GM19023 (cell line): ENCODE measurements around the gene CRTAP.
"Not testable (repeated sequence)": the region's sequence is repeated elsewhere in the genome, so short reads cannot be mapped to it uniquely, and the experiment has no call there.

Experiments
- ATAC-seq: cut with Tn5 transposase; IDR thresholded peaks from one replicate; pipeline ENCODE4 v1.9.1; 2021; ENCODE audit warnings: mild to moderate bottlenecking, moderate library complexity; ENCODE audit not compliant: unreplicated experiment

Gene CRTAP

DNA sequence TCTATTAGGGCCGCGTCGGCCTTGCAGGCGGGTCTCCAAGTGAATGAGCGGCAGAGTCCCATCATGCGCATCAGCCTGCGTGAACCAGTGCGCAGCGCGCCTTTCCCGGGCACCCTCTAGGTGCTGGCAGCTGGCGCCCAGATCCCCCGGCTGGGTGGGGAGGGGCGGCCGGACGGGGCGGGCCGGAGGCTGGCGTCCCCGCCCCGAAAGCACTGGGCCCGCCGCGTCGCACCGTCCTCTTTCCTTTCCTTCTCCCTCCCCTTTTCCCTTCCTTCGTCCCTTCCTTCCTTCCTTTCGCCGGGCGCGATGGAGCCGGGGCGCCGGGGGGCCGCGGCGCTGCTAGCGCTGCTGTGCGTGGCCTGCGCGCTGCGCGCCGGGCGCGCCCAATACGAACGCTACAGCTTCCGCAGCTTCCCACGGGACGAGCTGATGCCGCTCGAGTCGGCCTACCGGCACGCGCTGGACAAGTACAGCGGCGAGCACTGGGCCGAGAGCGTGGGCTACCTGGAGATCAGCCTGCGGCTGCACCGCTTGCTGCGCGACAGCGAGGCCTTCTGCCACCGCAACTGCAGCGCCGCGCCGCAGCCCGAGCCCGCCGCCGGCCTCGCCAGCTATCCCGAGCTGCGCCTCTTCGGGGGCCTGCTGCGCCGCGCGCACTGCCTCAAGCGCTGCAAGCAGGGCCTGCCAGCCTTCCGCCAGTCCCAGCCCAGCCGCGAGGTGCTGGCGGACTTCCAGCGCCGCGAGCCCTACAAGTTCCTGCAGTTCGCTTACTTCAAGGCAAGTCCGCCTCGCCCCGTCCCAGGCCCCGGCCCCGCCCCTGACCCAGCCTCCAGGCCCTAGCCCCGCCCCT, at the start of gene CRTAP:
TSS of gene CRTAP (plus strand) at position 243 of the 850 bp plus-strand sequence. CDS start at position 307, 64 bp downstream.
- peak; percentile 82 for ATAC-seq

DNA sequence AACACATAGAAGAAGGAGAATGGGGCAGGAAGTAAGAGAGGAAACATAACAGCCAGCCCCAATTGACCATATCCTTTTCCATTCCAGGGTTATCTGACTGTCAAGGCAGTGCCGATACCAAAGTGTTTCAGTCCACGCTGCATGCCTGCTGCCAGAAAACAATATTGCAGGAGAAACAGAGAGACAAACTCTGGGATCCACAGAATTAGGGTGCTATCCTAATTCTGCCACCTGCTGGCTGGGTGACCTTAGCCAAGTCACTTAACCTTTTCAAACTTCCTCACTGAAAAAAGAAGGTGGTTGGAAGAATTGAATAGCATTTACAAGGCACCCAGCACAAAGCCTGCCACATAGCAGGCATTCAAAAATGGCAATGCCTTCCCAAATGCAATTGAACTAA, 48.9 kb upstream of the CRTAP start:
- ATAC-seq: no peak

DNA sequence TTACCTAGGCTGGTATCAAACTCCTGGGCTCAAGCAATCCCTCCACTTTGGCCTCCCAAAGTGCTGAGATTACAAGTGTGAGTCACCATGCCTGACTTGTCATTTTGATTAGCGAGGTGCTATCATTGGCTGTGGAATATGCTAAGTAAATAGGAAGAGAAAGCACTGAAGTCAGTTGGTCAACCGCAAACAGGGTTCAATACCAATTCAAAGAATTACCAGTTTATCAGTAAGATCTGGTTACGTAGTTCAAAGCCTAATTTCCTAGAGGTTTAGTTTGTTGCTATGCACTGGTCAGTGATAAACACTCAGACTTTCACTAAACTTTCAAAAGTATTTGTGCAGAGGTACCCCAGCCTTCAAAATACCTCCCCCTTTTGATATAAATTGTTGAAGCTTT, 46.3 kb upstream of the CRTAP start:
- no peak for ATAC-seq

DNA sequence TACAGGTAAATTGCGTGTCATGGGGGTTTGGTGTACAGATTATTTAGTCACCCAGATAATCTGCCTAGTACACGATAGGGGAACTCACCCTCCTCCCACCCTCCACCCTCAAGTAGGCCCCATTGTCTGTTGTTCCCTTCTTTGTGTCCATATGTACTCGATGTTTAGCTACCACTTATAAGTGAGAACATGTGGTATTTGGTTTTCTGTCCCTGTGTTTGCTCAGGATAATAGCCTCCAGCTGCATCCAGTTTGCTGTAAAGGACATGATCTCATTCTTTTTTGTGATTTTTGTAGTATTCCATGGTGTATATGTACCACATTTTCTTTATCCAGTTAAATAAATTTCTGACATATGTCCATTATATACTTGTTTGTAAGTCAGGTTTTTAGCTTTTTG, 44.0 kb upstream of the CRTAP start:
- ATAC-seq: not testable (repeated sequence)

DNA sequence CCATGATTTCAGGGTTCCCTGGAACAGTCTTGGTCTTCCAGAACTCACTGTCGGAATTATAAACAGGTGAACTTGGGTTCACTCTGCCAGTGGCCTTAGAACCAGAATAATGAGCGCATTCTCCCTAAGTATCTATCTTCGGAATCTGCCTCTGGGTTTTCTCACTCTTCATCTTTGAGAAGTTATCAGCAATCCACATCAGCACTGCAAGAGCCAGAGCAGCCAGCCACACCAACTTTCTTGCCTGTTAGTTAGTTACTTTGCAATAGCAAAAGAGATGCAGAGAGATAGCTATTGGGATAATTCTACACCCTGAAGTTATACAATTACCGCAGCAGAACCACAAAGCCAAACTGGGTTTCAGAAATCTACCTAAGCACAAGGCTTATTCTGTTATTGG, 42.6 kb upstream of the CRTAP start:
- ATAC-seq: no peak

DNA sequence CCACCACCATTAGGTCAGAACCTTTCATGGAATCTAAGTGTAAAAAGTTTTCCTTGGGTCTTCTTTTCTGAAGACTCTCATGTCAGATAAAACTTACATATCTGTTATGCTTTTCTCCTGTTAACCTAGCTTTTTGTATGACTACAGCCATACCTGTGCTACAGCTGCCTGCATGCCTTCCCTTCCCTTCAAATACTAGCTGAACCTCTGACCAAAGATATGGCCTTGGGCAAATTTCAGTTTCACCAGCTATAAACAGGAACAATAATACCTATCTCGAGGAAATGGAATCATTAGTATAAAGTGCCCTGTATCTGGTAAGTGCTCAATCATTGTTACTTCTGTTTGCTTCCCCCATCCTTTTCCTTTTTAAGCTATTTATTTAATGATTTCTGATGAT, 41.9 kb upstream of the CRTAP start:
- ATAC-seq: no peak

DNA sequence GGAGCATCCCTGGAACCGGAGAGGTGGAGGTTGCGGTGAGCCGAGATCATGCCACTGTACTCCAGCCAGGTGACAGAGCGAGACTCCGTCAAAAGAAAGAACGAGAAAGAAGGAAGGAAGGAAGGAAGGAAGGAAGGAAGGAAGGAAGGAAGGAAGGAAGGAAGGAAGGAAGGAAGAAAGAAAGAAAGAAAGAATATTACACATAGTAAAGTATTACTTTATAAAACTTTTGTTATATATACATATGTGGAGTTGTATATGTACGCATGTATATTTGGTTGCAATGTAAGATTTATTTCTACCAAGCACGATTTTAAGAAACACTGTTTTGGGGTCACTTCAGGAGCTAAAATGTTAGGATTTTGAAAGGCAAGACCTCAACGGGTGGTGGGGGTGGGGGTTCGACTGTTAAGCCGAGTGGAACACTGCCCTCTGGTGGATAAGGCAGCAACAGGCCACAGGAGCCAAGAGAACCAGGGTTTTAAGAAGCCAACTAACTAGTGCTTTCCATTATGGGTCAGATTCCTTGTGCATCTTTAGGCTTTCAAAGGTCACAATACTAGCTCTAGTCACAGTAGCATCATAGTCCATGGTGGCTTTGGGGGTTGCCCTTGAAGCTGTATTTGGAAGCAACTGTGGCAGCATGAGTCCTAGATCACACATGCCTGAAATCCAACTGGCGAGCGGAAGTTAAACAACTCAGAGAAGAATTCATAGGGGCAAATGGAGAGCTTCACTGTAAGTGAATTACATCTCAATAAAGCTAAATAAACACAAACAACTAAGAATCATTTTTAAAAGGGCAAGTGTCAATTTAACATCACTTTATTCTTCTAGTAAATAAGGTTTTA, 39.4 kb upstream of the CRTAP start:
- ATAC-seq: peak; percentile 70

DNA sequence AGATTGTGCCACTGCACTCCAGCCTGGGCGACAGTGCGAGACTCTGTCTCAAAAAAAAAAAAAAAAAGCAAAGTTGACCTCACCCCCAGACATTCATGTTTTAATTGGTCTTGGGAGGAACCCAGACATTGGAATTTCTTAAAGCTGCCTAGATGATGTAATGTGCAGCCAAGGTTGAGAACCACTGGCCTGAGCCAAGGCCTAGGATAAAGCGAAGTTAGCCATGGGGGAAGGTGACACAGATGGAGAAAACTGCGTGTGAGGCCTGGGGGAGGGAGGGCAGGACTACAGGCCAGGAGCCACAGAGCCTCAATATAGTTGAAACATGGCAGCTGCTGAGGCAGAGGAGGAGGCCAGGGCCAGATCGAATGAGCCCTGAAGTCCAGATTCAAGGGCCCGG, 37.8 kb upstream of the CRTAP start:
- ATAC-seq: no peak

DNA sequence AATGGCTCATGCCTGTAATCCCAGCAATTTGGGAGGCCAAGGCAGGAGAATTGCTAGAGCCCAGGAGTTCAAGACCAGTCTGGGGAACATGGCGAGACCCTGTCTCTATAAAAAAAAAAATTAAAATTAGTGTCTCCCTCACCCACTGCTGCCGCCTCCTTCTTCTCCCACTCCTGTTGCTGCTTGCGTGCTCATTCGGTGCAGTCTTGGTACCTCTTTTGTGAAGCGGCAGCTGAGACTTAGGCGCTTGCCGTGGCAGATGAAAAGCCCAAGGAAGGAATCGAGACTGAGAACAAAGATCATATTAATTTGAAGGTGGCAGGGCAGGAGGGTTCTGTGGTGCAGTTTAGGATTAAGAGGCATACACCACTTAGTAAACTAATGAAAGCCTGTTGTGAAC, 36.9 kb upstream of the CRTAP start:
- ATAC-seq: no peak

DNA sequence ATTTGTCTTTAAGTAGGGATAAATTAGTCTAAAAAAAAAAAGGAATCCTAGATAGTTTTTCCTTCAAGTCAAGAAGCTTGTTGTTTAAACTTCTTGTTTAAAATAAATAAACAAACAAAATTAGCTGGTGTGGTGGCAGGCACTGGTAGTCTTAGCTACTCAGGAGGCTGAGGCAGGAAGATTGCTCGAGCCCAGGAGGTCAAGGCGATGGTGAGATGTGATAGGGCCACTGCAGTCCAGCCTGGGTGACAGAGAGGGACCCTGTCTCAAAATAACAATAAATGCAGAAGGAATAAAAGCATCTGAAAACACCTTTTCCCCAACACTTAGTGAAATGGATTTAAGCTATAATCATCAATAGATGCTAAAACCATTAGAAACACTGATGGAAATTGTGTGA, 35.8 kb upstream of the CRTAP start:
- no peak for ATAC-seq

DNA sequence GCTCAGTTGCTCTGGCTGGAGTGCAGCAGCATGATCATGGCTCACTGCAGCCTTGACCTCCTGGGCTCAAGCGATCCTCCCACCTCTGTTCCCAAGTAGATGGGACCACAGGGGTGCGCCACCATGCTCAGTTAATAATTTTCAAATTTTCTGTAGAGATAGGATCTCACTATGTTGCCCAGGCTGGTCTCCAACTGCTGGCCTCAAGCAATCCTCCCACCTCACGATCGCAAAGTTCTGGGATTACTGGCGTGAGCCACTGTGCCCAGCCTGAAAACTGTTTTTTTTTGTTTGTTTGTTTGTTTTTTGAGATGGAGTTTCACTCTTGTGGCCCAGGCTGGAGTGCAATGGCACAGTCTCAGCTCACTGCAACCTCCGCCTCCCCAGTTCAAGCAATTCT, 34.0 kb upstream of the CRTAP start:
- not testable (repeated sequence) for ATAC-seq

DNA sequence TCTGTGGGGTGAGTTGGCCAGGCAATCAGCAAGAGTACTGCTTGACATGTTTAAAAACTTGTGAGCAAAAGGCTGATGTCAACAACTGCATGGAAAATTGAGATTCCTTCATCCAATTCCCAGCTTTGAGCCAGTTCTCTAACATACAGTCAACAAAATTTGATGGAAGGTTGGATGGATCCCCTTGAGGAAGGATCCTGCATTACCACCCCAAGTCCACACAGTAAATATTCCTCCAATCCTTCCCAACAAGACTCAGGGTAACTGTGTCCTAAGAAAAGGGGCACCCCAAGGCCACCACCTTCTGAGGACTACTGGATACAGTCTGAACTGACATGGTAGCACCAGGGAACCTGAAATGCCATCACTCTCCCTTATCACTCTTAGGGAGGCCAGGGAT, 32.0 kb upstream of the CRTAP start:
- ATAC-seq: no peak

DNA sequence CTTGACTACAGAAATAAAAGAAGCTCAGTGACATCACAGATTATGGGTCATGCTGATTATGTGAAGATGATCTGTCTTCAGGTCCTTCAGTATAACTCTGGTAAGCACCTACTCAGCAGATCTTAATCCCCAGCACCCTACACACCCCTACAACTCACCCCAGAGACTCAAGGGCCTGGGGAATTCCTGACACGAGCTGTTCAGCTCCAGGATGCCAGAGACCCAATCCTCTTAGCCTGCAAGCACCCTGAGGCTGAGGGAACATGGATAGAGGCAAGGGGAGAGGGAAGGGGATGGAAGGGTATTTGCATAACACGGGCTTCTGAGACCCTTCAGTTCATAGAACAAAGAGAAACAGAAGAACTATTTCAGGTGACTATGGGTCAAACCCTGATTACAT, 29.9 kb upstream of the CRTAP start:
- no peak for ATAC-seq

DNA sequence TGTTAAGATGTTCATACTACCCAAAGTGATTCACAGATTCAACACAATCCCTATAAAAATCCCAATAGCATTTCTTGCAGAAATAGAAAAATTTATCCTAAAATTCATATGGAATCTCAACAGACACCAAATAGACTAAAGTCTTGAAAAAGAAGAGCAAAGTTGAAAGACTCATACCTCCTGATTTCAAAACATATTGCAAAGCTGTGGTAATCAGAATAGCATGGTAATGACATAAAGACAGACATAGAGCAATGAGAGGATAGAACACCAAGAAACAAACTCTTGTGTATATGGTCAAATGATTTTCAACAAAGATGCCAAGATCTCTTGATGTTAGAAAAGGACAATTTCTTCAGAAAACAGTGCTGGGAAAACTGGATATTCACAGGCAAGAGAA, 25.1 kb upstream of the CRTAP start:
- no peak for ATAC-seq

DNA sequence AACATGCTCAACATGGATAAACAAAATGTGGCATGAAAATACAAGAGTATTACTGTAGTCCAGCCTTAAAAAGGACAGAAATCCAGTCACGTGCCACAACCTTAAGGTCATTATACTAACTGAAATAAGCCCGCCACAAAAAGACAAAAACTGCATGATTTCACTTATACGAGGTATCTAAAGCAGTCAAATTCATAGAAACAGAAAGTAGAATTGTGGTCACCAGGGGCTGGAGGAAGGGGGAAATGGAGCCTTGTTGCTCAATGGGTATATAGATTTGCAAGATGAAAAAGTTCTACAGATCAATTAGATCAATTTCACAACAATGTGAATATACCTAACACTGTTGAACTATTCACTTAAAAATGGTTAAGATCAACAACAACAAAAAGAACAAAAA, 24.3 kb upstream of the CRTAP start:
- peak; percentile 83 for ATAC-seq

DNA sequence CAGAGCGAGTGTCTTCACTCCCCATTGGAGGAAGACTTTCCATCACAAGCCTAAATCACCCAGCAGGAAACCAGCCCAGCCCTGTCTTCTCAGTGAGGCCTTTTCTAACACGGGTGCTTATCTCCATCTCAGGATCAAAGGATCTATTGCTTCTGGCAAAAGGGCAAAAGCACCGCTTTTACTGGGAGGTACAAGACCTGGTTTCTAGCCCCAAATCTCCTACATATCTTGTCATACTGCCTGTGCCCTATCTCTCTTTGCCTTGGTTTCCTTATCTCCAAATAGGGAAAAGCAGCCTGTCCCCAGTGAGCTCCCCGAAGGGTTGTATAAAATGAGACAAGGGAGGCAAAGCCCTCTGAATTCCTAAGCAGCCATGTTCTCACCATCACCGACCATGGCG, 22.1 kb upstream of the CRTAP start:
- no peak for ATAC-seq

DNA sequence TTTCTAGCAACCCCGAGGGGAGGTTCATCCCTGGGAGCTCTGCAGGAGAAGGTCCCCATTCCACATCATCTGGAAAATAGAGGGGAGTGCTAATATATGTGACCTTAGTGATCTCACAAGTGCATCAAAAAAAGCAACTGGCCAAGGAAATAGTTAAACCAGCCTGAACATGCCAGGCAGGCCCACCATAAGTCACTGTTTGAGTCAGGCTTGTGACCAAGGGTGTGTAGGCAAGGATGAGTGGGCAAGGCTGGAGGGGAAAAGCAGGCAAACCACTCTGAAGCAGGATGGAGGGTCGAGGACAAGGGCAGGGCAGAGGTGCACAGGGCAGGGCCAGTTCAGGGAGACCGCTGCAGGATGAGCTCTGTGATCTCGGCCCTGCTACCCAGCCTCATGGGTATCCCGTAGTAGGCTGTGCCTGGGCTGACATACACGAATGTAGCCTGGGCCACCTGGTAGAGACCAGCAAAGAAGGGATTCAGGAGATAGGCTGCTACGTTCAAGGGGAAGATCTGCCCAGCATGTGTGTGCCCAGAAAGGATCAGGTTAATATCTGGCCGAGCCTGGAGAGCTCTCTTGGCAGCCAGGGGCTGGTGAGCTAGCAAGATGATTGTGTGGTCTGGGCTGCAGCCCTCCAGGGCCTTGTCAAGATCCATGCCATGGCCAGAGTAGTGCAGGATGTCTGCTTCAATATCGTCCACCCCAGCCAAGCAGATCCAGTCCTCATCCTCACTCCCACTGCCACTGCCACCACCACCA, 21.1 kb upstream of the CRTAP start:
- no peak for ATAC-seq

DNA sequence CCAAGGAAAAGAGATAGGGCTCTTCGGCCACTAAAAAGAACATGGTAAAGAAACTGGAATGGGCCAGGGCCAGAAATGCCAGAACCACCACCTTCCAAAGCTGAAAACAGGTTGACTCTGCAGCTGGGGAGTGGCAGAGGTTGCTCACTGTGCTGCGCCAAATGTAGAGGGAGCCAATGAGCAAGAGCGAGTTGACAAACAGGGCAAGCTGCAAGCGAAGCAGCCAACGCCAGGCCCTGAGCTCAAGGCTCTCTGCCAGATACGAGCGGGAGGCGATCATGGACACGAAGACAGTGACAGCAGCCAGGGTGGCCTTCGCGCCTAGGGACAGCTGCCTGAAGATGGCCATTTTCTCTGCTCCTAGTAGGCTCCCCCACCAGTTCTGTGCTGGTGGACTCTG, 20.0 kb upstream of the CRTAP start:
- ATAC-seq: no peak

DNA sequence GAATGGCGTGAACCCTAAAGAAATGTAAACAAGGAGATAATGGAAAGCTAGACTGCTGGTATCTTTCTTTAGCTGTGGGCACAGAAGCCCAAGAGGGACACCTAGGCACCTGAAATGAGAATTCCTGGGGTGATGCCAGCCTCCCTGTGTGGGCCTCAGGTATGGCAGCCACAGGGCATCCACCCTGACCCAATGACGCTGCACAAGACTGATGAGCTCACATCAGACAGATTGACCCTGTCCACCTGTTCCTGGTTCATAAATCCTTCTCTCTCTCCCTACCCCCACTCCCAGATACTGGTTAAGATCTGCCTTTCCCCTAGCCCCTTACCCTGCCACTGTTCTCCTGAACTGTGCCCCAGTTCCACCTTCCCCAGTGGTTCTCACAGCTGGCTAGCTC, 18.4 kb upstream of the CRTAP start:
- no peak for ATAC-seq

DNA sequence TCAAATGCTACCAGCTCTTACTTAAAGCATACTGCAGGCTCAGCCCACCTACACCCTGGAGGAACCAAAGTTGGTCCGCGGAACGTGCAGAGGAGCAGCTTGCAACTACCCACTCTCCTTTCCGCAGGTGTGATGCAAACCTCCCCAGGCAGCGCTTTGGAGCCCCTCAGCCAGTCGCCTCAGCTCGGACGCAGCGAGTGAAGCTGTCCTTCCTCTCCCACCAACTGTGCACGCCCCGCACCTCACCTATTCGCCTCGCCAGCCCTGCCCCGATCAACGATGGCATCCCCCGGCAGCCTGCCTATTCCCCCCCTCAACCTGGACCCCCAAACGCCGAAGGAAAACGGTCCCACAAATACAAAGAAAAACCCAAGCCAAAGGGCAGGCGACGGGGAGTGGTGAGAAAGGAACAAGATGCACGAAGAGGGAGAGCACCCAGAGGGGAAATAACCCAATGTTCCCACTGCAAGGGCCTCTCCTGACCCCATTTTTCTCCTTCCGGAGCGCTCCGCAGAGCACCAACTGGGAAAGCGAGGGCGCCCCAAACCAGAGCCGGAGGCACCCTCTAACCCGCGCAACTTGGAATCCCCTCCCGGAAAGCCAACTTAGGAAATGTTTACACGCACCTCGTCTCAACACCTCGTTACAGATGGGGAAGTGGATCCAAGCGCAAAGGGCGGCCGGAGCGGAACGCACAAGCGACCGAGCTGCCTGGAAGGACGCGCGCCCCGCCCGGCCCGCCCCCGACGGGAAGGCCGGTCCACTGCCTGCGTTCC, 17.5 kb upstream of the CRTAP start:
- peak; percentile 59 for ATAC-seq
